GM23338 (cell line): Measurements from ENCODE around the gene ZNF681.

Source experiments
- CREB1 ChIP-seq: fragments of 250-450 bp; sonication (Bioruptor Pico); IDR thresholded peaks from 2 replicates; pipeline ENCODE4 v1.5.0; 2020; ENCODE audit warnings: low read depth, mild to moderate bottlenecking, moderate library complexity
- EZH2 ChIP-seq: fragments of 200-600 bp; sonication (generic); IDR thresholded peaks from one replicate; pipeline ENCODE4 v1.8.0; 2017; ENCODE audit warnings: antibody characterized with exemption, mild to moderate bottlenecking, low read depth; ENCODE audit not compliant: unreplicated experiment
- EZH2phosphoT487 ChIP-seq: fragments of 200-600 bp; sonication (generic); IDR thresholded peaks from one replicate; pipeline ENCODE4 v1.8.1; 2018; ENCODE audit warnings: antibody characterized with exemption; ENCODE audit not compliant: unreplicated experiment
- JUNB ChIP-seq: IDR thresholded peaks from one replicate; pipeline ENCODE4 v1.6.1; 2016; ENCODE audit warnings: antibody characterized with exemption; ENCODE audit not compliant: unreplicated experiment
- POLR2AphosphoS5 ChIP-seq: IDR thresholded peaks from 2 replicates; pipeline ENCODE4 v1.6.1; 2016; ENCODE audit warnings: antibody characterized with exemption, low read depth
- STAT1 ChIP-seq: IDR thresholded peaks from one replicate; pipeline ENCODE4 v1.6.1; 2016; ENCODE audit warnings: antibody characterized with exemption; ENCODE audit not compliant: unreplicated experiment
- TF ChIP-seq, protein P1 (sequence below): IDR thresholded peaks from one replicate; pipeline ENCODE4 v1.6.1; 2018; ENCODE audit warnings: antibody characterized with exemption; ENCODE audit not compliant: unreplicated experiment
- TF ChIP-seq, protein P2 (sequence below), 2 experiments: fragments of 200-600 bp in 1 of 2; sonication (generic) in 1 of 2; conservative IDR thresholded peaks; 2 replicates each; pipeline versions ENCODE4 v1.5.1 to v1.6.1; 2016 to 2017; ENCODE audit warnings: antibody characterized with exemption in 2 of 2, low read depth in 2 of 2, mild to moderate bottlenecking in 2 of 2, moderate library complexity in 1 of 2

DNA sequence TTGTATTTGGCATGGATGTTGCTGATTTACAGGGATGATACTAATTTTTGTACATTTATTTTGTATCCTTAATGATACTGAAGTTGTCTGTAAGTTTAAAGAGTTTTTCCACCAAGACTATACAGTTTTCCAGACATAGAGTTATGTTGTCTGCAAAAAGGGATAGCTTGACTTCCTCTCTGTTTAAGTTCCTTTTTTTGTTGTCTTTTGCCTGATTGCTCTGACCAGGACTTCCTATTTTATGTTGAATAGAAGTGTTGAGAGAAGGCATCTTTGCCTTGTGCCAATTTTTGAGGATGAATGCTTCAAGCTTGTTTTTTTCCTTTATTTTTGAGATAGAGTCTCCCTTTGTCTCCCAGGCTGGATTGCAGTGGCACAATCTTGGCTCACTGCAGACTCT is 36.8 kb upstream of the ZNF681 start:
- TF ChIP-seq, protein P1, sequence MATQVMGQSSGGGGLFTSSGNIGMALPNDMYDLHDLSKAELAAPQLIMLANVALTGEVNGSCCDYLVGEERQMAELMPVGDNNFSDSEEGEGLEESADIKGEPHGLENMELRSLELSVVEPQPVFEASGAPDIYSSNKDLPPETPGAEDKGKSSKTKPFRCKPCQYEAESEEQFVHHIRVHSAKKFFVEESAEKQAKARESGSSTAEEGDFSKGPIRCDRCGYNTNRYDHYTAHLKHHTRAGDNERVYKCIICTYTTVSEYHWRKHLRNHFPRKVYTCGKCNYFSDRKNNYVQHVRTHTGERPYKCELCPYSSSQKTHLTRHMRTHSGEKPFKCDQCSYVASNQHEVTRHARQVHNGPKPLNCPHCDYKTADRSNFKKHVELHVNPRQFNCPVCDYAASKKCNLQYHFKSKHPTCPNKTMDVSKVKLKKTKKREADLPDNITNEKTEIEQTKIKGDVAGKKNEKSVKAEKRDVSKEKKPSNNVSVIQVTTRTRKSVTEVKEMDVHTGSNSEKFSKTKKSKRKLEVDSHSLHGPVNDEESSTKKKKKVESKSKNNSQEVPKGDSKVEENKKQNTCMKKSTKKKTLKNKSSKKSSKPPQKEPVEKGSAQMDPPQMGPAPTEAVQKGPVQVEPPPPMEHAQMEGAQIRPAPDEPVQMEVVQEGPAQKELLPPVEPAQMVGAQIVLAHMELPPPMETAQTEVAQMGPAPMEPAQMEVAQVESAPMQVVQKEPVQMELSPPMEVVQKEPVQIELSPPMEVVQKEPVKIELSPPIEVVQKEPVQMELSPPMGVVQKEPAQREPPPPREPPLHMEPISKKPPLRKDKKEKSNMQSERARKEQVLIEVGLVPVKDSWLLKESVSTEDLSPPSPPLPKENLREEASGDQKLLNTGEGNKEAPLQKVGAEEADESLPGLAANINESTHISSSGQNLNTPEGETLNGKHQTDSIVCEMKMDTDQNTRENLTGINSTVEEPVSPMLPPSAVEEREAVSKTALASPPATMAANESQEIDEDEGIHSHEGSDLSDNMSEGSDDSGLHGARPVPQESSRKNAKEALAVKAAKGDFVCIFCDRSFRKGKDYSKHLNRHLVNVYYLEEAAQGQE, result no peak
- TF ChIP-seq, protein P2, sequence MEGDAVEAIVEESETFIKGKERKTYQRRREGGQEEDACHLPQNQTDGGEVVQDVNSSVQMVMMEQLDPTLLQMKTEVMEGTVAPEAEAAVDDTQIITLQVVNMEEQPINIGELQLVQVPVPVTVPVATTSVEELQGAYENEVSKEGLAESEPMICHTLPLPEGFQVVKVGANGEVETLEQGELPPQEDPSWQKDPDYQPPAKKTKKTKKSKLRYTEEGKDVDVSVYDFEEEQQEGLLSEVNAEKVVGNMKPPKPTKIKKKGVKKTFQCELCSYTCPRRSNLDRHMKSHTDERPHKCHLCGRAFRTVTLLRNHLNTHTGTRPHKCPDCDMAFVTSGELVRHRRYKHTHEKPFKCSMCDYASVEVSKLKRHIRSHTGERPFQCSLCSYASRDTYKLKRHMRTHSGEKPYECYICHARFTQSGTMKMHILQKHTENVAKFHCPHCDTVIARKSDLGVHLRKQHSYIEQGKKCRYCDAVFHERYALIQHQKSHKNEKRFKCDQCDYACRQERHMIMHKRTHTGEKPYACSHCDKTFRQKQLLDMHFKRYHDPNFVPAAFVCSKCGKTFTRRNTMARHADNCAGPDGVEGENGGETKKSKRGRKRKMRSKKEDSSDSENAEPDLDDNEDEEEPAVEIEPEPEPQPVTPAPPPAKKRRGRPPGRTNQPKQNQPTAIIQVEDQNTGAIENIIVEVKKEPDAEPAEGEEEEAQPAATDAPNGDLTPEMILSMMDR (conservative IDR thresholded peaks at IDR 0.05; ENCODE audit: low read depth in 2 of 2), result no peak
- TF ChIP-seq EZH2, result no peak
- no peak for TF ChIP-seq EZH2phosphoT487
- no peak for TF ChIP-seq CREB1 (CRISPR knock-in tag)
- no peak for TF ChIP-seq POLR2AphosphoS5
- no peak for TF ChIP-seq JUNB
- no peak for TF ChIP-seq STAT1
